LNCaP clone FGC (cell line): ENCODE measurements around the gene SMIM11.

ENCODE experiments used
- DNase-seq: peaks from one replicate; pipeline ENCODE4 v3.0.0-alpha.2; 2011; ENCODE audit warnings: low read depth
- H3K4me3 ChIP-seq: 2 replicates; pipeline ENCODE4 v1.5.1; 2011; ENCODE audit warnings: mild to moderate bottlenecking, low read depth, low read length, control low read depth
- TF ChIP-seq, protein P1 (sequence below): IDR thresholded peaks from 2 replicates; pipeline ENCODE4 v1.5.1; 2012; ENCODE audit warnings: mild to moderate bottlenecking; ENCODE audit not compliant: control insufficient read depth, insufficient read depth; ENCODE audit errors: extremely low read depth

Gene SMIM11

DNA sequence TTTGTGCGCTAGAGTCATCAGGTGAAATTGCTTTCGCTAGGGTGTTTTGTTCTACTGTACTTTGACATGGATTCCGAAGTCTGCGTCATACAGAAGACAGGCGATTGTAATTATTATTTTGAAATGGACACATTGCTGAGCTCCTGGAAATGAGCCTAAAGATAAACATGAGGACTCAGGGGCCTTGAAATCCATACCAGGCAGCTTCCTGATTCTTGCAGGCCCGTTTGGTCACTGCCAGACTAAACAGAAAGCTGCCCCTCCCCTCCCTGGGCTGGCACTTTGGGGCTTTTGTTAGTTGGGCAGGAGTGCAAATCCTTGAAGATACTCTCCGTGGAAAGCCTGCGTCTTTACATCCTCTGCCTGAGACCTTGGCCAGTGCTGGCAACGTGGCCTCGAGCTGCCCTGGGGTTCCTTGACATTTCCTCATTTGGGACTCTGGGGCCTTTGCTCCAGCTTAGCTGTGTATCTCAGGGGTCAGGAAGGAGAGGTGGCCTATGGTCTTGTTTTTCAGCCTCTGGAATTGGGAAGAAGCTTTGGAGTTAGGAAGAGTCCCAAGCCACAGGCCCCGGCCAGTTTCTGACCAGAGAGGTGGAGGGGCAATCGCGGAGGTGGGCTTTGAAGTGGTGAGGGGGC lies 38.4 kb upstream of the SMIM11 start:
- H3K4me3 ChIP-seq = no peak overlapping the region
- TF ChIP-seq, protein P1, sequence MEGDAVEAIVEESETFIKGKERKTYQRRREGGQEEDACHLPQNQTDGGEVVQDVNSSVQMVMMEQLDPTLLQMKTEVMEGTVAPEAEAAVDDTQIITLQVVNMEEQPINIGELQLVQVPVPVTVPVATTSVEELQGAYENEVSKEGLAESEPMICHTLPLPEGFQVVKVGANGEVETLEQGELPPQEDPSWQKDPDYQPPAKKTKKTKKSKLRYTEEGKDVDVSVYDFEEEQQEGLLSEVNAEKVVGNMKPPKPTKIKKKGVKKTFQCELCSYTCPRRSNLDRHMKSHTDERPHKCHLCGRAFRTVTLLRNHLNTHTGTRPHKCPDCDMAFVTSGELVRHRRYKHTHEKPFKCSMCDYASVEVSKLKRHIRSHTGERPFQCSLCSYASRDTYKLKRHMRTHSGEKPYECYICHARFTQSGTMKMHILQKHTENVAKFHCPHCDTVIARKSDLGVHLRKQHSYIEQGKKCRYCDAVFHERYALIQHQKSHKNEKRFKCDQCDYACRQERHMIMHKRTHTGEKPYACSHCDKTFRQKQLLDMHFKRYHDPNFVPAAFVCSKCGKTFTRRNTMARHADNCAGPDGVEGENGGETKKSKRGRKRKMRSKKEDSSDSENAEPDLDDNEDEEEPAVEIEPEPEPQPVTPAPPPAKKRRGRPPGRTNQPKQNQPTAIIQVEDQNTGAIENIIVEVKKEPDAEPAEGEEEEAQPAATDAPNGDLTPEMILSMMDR = no peak
- DNase-seq = no peak

DNA sequence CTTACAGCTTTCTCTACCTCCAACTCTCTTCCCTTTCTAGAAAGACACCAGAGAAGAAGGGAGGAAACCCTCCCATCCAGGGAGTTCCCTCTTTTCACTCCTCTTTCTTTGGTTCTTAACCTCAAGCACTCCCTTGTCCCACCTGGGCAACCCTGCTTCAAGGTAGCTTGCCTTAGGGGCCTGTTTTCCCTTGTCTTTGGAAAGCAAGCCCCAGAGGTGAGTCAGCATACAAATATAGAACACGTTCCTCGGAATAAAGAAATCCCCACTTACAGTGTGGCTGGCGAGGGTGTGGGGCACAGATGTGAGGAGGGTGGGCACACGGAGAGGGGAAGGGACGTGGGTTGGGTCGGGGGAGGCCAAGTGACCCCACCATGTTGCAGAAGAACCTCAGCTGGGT lies 37.6 kb upstream of the SMIM11 start:
- DNase-seq = no peak
- TF ChIP-seq, protein P1 = no peak
- no peak overlapping the region for H3K4me3 ChIP-seq

DNA sequence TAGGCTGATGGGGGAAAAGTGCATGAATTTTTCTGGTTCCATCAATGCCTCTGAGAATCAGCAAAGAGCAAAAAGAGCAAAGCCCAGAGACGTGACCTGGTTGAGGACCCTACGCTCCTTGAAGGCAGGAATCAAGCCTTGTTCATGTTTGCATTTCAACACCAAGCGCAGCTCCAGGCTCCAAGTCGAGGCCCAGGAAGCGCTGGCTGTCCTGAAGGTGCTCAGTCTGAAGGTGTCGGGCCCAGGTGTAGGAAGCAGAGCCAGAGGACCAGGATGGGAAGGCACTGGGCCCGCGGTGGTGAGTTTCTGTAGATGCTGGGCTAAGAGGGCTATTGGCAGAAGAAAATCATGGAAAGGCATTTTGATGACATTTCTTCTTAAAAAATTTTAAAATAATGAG lies 37.1 kb upstream of the SMIM11 start:
- TF ChIP-seq, protein P1 = no peak
- no peak for DNase-seq
- no peak overlapping the region for H3K4me3 ChIP-seq

GRCh38 chr21:34340061-34340460 lies 35.2 kb upstream of the SMIM11 start:
- TF ChIP-seq, protein P1 = no peak
- no peak overlapping the region for H3K4me3 ChIP-seq
- DNase-seq = no peak

- H3K4me3 ChIP-seq = no peak overlapping the region
- DNase-seq = no peak
- TF ChIP-seq, protein P1 = no peak
Observed at GRCh38 chr21:34342476-34342875, 32.8 kb upstream of the SMIM11 start.

GRCh38 chr21:34343347-34343746 lies 32.0 kb upstream of the SMIM11 start:
- no peak for DNase-seq
- TF ChIP-seq, protein P1 = no peak
- H3K4me3 ChIP-seq = no peak overlapping the region

- TF ChIP-seq, protein P1 = no peak
- H3K4me3 ChIP-seq = no peak overlapping the region
- no peak for DNase-seq
Observed at GRCh38 chr21:34343838-34344381, 31.4 kb upstream of the SMIM11 start.
